K562 (cell line): ENCODE results near the gene TEX264. TPM values are rescaled to one million over a fixed set of nuclear protein-coding genes. Genes with fewer than 3 reads are reported as not detected.

Source experiments
- KLF10 ChIP-seq: fragments of 250-450 bp; sonication (Bioruptor Pico); IDR thresholded peaks from 2 replicates; pipeline ENCODE4 v1.6.1; 2021; ENCODE audit warnings: matching md5 sums
- PRPF4 ChIP-seq: fragments of 200-400 bp; formaldehyde crosslinking; IDR thresholded peaks from one replicate; pipeline ENCODE4 v1.6.1; 2017; ENCODE audit warnings: low read length, low read depth, mild to moderate bottlenecking; ENCODE audit not compliant: insufficient read depth, poor library complexity, severe bottlenecking
- SIN3A ChIP-seq, 2 experiments: fragments of 150-350 bp in 1 of 2; IDR thresholded peaks; 2 replicates each; pipeline ENCODE4 v1.6.1; 2011 to 2016; ENCODE audit warnings: borderline replicate concordance in 2 of 2, low read depth in 2 of 2, low read length in 2 of 2, mild to moderate bottlenecking in 2 of 2, moderate library complexity in 2 of 2; ENCODE audit not compliant: control insufficient read depth in 1 of 2
- SMARCC2 ChIP-seq: fragments of 450-650 bp; IDR thresholded peaks from 2 replicates; pipeline ENCODE4 v1.6.1; 2017; ENCODE audit warnings: antibody characterized with exemption, moderate library complexity, mild to moderate bottlenecking, low read depth
- SUPT5H ChIP-seq: fragments of 450-650 bp; IDR thresholded peaks from 2 replicates; pipeline ENCODE4 v1.6.1; 2016
- ZNF347 ChIP-seq: fragments of 450-650 bp; formaldehyde crosslinking; IDR thresholded peaks from 2 replicates; pipeline ENCODE4 v1.4.0; 2020; ENCODE audit warnings: low read depth, mild to moderate bottlenecking, moderate library complexity
- ZNF639 ChIP-seq, 2 experiments: fragments of 200-800 bp in 1 of 2; sonication (Bioruptor generic) in 1 of 2; sonication (generic) in 1 of 2; formaldehyde crosslinking in 1 of 2; IDR thresholded peaks in 1 of 2; conservative IDR thresholded peaks in 1 of 2; 2 replicates each; pipeline versions ENCODE4 v1.5.0 to v1.6.1; 2016 to 2020; ENCODE audit warnings: missing compliant biosample characterization in 1 of 2, missing genetic modification characterization in 1 of 2, missing genetic modification reagents in 1 of 2
- ZNF696 ChIP-seq: fragments of 250-450 bp; sonication (Bioruptor Pico); conservative IDR thresholded peaks from 2 replicates; pipeline ENCODE4 v1.4.0; 2020; ENCODE audit warnings: mild to moderate bottlenecking, moderate library complexity
- polyA plus RNA-seq, 8 experiments: library from polyadenylated mRNA; depleted of rRNA in 4 of 8; stranded (reverse) in 5 of 8; unstranded in 3 of 8; fragments of >200 nt; fragmentation: Nextera tagmentation in 2 of 8; fragmentation: Illumina TruSeq in 1 of 8; extraction: Ambion mirVana in 2 of 8; extraction: Trizol in 1 of 8; gene quantifications; 2 replicates each; pipeline versions ENCODE4 v1.2.1 to v1.2.3, GENCODE V29; 2011 to 2014; ENCODE audit warnings: inconsistent platforms in 1 of 8, missing spikeins in 1 of 8
- total RNA-seq, 7 experiments: library from RNA; depleted of rRNA in 6 of 7; stranded (reverse); fragments of >200 nt in 6 of 7; fragmentation: Illumina TruSeq in 2 of 7; extraction: Trizol in 2 of 7; gene quantifications; 2 replicates each; pipeline versions ENCODE4 v1.2.1 to v1.2.3, GENCODE V29; 2011 to 2021; ENCODE audit warnings: low replicate concordance in 1 of 7
- TF ChIP-seq, protein P1 (sequence below): sonication (generic); formaldehyde crosslinking; IDR thresholded peaks from 2 replicates; pipeline ENCODE4 v1.8.1; 2023; ENCODE audit warnings: mild to moderate bottlenecking, missing genetic modification reagents, moderate library complexity

The TEX264 gene
- total and polyA plus RNA-seq, 9 of the 15 experiments (the other 6 are each of a cell fraction or from before 2014, with no cell fraction given): 4.1 to 47.0 (median 31.0) TPM

- no peak for TF ChIP-seq ZNF696
- TF ChIP-seq PRPF4: no peak
- TF ChIP-seq ZNF347 (CRISPR knock-in tag): no peak
- TF ChIP-seq, protein P1, sequence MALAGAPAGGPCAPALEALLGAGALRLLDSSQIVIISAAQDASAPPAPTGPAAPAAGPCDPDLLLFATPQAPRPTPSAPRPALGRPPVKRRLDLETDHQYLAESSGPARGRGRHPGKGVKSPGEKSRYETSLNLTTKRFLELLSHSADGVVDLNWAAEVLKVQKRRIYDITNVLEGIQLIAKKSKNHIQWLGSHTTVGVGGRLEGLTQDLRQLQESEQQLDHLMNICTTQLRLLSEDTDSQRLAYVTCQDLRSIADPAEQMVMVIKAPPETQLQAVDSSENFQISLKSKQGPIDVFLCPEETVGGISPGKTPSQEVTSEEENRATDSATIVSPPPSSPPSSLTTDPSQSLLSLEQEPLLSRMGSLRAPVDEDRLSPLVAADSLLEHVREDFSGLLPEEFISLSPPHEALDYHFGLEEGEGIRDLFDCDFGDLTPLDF (CRISPR knock-in tag): no peak
- no peak for TF ChIP-seq KLF10 (CRISPR knock-in tag)
- TF ChIP-seq SIN3A (IDR thresholded peaks at IDR 0.05; ENCODE audit: borderline replicate concordance in 2 of 2, control insufficient read depth in 1 of 2, low read depth in 2 of 2, low read length in 2 of 2): no peak
- no peak for TF ChIP-seq SMARCC2
- no peak for TF ChIP-seq ZNF639 (CRISPR knock-in tag; conservative IDR thresholded peaks at IDR 0.05 in 1 of 2, IDR thresholded peaks at IDR 0.05 in 1 of 2)
- no peak for TF ChIP-seq SUPT5H
These were observed 2.3 kb upstream of the TEX264 start (continued) for GRCh38 chr3:51668756-51669155.
